ENCODE measurements around the gene ICE1.
"Not testable (repeated sequence)": the region's sequence is repeated elsewhere in the genome, so short reads cannot be mapped to it uniquely, and the experiment has no call there.

DNA sequence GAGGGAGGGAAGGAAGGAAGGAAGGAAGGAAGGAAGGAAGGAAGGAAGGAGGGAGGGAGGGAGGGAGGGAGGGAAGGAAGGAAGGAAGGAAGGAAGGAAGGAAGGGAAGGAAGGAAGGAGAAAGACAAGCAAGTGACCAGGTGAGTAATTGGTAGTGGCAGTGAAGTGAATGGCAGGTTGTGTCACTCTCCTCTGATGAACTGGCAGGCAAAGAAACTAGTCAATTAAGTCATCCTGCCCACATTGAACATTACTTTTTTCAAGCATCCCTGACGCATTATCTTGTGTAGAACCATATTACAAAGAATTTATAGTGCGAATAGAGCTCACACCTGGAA lies 70.4 kb downstream of the ICE1 start:
- not testable (repeated sequence) for TF ChIP-seq POLR2A (IDR thresholded peaks at IDR 0.05)
- TF ChIP-seq, protein P1, sequence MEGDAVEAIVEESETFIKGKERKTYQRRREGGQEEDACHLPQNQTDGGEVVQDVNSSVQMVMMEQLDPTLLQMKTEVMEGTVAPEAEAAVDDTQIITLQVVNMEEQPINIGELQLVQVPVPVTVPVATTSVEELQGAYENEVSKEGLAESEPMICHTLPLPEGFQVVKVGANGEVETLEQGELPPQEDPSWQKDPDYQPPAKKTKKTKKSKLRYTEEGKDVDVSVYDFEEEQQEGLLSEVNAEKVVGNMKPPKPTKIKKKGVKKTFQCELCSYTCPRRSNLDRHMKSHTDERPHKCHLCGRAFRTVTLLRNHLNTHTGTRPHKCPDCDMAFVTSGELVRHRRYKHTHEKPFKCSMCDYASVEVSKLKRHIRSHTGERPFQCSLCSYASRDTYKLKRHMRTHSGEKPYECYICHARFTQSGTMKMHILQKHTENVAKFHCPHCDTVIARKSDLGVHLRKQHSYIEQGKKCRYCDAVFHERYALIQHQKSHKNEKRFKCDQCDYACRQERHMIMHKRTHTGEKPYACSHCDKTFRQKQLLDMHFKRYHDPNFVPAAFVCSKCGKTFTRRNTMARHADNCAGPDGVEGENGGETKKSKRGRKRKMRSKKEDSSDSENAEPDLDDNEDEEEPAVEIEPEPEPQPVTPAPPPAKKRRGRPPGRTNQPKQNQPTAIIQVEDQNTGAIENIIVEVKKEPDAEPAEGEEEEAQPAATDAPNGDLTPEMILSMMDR (IDR thresholded peaks at IDR 0.05): not testable (repeated sequence)

All from testis (tissue), 2 donors.